ENCODE measurements around the gene OR4K15. TPM values are rescaled to one million over a fixed set of nuclear protein-coding genes. Genes with fewer than 3 reads are reported as not detected.

OR4K15 gene
- polyA plus RNA-seq, 3 donors: not detected

DNA sequence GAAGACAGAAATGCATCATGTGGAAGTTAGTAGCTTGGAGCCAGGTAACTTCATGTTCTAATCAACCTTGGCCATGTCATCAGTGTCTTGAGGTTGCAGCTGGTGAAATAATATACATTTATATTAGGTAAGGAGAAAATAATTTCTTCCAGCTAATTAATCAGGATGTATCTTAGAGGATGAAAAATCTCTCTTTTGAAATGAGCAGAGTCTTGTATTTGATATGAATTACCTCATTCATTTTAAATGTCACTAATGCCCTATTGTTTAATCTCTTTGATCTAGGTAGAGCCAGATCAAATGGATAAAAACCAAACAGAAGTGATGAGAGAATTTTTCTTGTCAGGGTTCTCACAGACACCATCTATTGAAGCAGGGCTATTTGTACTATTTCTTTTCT is 26.5 kb downstream of the OR4K15 start, which contains the start of gene OR4Q2:
TSS of gene OR4Q2 (plus strand) at position 301 of the 400 bp plus-strand sequence.
- Histone ChIP-seq H3K9ac (ENCODE audit: insufficient read depth, low read length, poor library complexity, severe bottlenecking) (no peak within 1 kb of the TSS), H3K4me3 (replicated peaks in 1 of 3; ENCODE audit: low read depth in 2 of 3, low read length in 3 of 3) (no peak within 1 kb of the TSS), H3K4me2 (replicated peaks; ENCODE audit: extremely low read depth, low read length, poor library complexity, severe bottlenecking) (no peak within 1 kb of the TSS), H3K9me3 (replicated peaks in 1 of 2; ENCODE audit: control insufficient read depth in 1 of 2, insufficient read depth in 1 of 2, low read length in 2 of 2) (peaks cover 0 to 3% of the 10 kb centered on the region in 2 donors), H3K36me3 (replicated peaks in 1 of 2; ENCODE audit: control insufficient read depth in 1 of 2, insufficient read depth in 2 of 2, low read length in 2 of 2) (no peaks in the 10 kb centered on the region), H3K27ac (ENCODE audit: low read depth in 1 of 2, low read length in 2 of 2) (no peak within 1 kb of the TSS), H3K4me1 (ENCODE audit: control insufficient read depth in 1 of 2, insufficient read depth in 2 of 2, low read length in 2 of 2) (peaks cover 0 to 5% of the 10 kb centered on the region in 2 donors), H2AFZ (ENCODE audit: insufficient read depth, low read depth, low read length, poor library complexity, severe bottlenecking) (no peak within 1 kb of the TSS), H3K79me2 (ENCODE audit: insufficient read depth, low read length) (no peaks in the 10 kb centered on the region), H3K27me3 (ENCODE audit: control insufficient read depth in 2 of 2, insufficient read depth in 2 of 2, low read length in 2 of 2) (no peaks in the 10 kb centered on the region), H4K20me1 (ENCODE audit: insufficient read depth, low read length) (no peaks in the 10 kb centered on the region)
- H3K9me3 Mint-ChIP-seq: peaks cover 3 to 8% (median 6%) of the 10 kb centered on the region in 7 donors
- H3K4me1 Mint-ChIP-seq: peaks cover 4% of the 10 kb centered on the region
- H3K36me3 Mint-ChIP-seq: no peaks in the 10 kb centered on the region
- H3K27me3 Mint-ChIP-seq (ENCODE audit: low read depth in 3 of 3): peaks cover 0 to 1% (median 0%) of the 10 kb centered on the region in 3 donors
- TF ChIP-seq, protein P1, sequence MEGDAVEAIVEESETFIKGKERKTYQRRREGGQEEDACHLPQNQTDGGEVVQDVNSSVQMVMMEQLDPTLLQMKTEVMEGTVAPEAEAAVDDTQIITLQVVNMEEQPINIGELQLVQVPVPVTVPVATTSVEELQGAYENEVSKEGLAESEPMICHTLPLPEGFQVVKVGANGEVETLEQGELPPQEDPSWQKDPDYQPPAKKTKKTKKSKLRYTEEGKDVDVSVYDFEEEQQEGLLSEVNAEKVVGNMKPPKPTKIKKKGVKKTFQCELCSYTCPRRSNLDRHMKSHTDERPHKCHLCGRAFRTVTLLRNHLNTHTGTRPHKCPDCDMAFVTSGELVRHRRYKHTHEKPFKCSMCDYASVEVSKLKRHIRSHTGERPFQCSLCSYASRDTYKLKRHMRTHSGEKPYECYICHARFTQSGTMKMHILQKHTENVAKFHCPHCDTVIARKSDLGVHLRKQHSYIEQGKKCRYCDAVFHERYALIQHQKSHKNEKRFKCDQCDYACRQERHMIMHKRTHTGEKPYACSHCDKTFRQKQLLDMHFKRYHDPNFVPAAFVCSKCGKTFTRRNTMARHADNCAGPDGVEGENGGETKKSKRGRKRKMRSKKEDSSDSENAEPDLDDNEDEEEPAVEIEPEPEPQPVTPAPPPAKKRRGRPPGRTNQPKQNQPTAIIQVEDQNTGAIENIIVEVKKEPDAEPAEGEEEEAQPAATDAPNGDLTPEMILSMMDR (IDR thresholded peaks at IDR 0.05): no peak
- intact Hi-C loops (cut with micrococcal nuclease): no loop called here
- peak within 1 kb of the TSS in 3 of 7 donors; percentile 61 to 80 (median 79) for H3K27ac Mint-ChIP-seq
- DNase-seq: no peak
- no peak within 1 kb of the TSS for H3K4me3 Mint-ChIP-seq

DNA sequence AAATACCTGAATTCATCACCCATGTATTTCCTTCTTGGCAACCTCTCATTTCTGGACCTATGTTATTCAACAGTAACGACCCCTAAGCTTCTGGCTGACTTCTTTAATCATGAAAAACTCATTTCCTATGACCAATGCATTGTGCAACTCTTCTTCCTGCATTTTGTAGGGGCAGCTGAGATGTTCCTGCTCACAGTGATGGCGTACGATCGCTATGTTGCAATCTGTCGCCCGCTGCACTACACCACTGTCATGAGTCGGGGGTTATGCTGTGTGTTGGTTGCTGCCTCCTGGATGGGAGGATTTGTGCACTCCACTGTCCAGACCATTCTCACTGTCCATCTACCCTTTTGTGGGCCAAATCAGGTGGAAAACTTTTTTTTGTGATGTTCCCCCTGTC is 26.9 kb downstream of the OR4K15 start:
- peak overlapping the region in 3 of 7 donors; percentile 61 to 80 (median 79) for H3K27ac Mint-ChIP-seq
- TF ChIP-seq, protein P1 (IDR thresholded peaks at IDR 0.05): no peak
- peak; percentile 29 to 79 (median 74) for DNase-seq
- Histone ChIP-seq H3K27ac (ENCODE audit: low read depth in 1 of 2, low read length in 2 of 2) (no peak overlapping the region), H3K79me2 (ENCODE audit: insufficient read depth, low read length) (no peaks in the 10 kb centered on the region), H2AFZ (ENCODE audit: insufficient read depth, low read depth, low read length, poor library complexity, severe bottlenecking) (no peak overlapping the region), H3K4me2 (replicated peaks; ENCODE audit: extremely low read depth, low read length, poor library complexity, severe bottlenecking) (no peak overlapping the region), H3K36me3 (replicated peaks in 1 of 2; ENCODE audit: control insufficient read depth in 1 of 2, insufficient read depth in 2 of 2, low read length in 2 of 2) (no peaks in the 10 kb centered on the region), H3K9ac (ENCODE audit: insufficient read depth, low read length, poor library complexity, severe bottlenecking) (no peak overlapping the region), H3K27me3 (ENCODE audit: control insufficient read depth in 2 of 2, insufficient read depth in 2 of 2, low read length in 2 of 2) (no peaks in the 10 kb centered on the region), H3K9me3 (replicated peaks in 1 of 2; ENCODE audit: control insufficient read depth in 1 of 2, insufficient read depth in 1 of 2, low read length in 2 of 2) (peaks cover 0 to 3% of the 10 kb centered on the region in 2 donors), H3K4me1 (ENCODE audit: control insufficient read depth in 1 of 2, insufficient read depth in 2 of 2, low read length in 2 of 2) (peaks cover 0 to 5% of the 10 kb centered on the region in 2 donors), H3K4me3 (replicated peaks in 1 of 3; ENCODE audit: low read depth in 2 of 3, low read length in 3 of 3) (no peak overlapping the region), H4K20me1 (ENCODE audit: insufficient read depth, low read length) (no peaks in the 10 kb centered on the region)
- H3K4me3 Mint-ChIP-seq: no peak overlapping the region
- H3K27me3 Mint-ChIP-seq (ENCODE audit: low read depth in 3 of 3): peaks cover 0 to 1% (median 0%) of the 10 kb centered on the region in 3 donors
- no peaks in the 10 kb centered on the region for H3K36me3 Mint-ChIP-seq
- H3K4me1 Mint-ChIP-seq: peaks cover 4% of the 10 kb centered on the region
- WGBS (ENCODE audit: insufficient coverage): 13% methylated on average over 1 of the region's 7 CpGs
- H3K9me3 Mint-ChIP-seq: peaks cover 3 to 9% (median 6%) of the 10 kb centered on the region in 7 donors
- intact Hi-C loops (cut with micrococcal nuclease): no loop called here
